Measurements from ENCODE around the gene CAPZA1. TPM values are rescaled to one million over a fixed set of nuclear protein-coding genes. Genes with fewer than 3 reads are reported as not detected.

The CAPZA1 gene
- total and polyA plus RNA-seq, 2 of the 8 experiments (the other 6 are each of a cell fraction or from before 2014, with no cell fraction given) = 48.9 to 107 TPM

DNA sequence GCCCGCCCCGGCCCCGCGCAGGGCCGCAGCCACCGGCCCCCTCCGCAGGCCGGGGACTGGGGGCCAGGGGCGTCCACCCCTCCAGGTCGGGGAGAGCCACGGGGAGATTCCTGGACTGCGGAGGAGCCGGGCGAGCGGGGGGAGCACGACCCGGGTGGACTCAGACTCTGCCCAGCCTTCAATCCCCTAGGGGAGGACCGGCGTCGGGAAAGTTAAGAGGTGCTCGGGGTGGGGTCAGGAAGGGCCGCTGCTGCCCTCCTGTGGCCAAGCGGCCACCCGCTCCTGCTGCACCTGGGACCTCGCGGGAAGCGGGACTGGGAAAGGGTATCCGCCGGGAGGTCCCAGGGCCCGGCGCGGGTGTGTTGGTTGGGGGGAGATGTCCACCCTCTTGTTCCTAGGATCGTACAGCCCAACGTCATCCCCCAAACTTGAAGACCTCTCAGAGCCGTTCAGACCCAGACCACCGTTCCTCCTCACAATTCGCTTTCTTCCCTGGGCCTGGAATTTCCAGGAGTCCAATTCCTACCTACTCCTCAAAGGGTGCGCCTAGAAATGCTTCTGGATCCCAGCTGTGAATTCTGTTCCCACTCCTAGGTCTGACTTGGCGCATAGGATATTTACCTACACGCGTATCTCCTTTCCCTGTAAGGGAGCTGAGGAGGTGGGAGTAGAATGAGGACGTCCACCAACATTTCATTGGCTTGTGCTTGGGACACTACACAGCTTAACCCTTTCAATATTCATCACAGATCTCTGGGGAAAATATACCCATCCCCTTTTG is 87.8 kb downstream of the CAPZA1 start:
- peak overlapping the region in 1 of 4 experiments; percentile 13; a peak in 3 of 7 replicates for H3K9ac ChIP-seq (replicated peaks in 1 of 4; ENCODE audit: extremely low read depth in 1 of 4, low read depth in 3 of 4, low read length in 3 of 4)
- POLR2A ChIA-PET (ENCODE audit: partially characterized antibody) = interaction anchor here (0.6 to 1.7 kb wide), 4 partner anchors 33 to 242 kb away, joined by 3 to 17 read pairs (median 6); partner anchors contain the start of gene MOV10
- TF ChIP-seq CHD2 (IDR thresholded peaks at IDR 0.05; ENCODE audit: low read length) (peak; percentile 91), CREB1 (IDR thresholded peaks at IDR 0.05) (peak; percentile 56), HDAC2 (IDR thresholded peaks at IDR 0.05; ENCODE audit: borderline replicate concordance in 1 of 2, low read depth in 2 of 2, low read length in 2 of 2) (peak; percentile 16 to 73; a peak in 1 of 4 replicates), POLR2A (IDR thresholded peaks at IDR 0.05; ENCODE audit: control extremely low read depth in 1 of 2, low read depth in 2 of 2, low read length in 2 of 2) (peak in 1 of 2 experiments; percentile 42; a peak in 1 of 3 replicates), ASH2L (IDR thresholded peaks at IDR 0.05; ENCODE audit: low read length) (peak; percentile 54), FOSL1 (IDR thresholded peaks at IDR 0.05; ENCODE audit: insufficient read depth, low read depth, low read length) (no peak), SIRT6 (IDR thresholded peaks at IDR 0.05; ENCODE audit: low read length) (no peak), TAF7 (optimal IDR thresholded peaks at IDR 0.05; ENCODE audit: borderline replicate concordance, low read depth, low read length) (no peak), BACH1 (IDR thresholded peaks at IDR 0.05; ENCODE audit: low read length) (no peak), SRF (IDR thresholded peaks at IDR 0.05; ENCODE audit: low read depth, low read length) (no peak)
- TF ChIP-seq, protein P1, sequence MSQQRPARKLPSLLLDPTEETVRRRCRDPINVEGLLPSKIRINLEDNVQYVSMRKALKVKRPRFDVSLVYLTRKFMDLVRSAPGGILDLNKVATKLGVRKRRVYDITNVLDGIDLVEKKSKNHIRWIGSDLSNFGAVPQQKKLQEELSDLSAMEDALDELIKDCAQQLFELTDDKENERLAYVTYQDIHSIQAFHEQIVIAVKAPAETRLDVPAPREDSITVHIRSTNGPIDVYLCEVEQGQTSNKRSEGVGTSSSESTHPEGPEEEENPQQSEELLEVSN (IDR thresholded peaks at IDR 0.05) = no peak

More for the DNA sequence above, 87.8 kb downstream of the CAPZA1 start:
- Histone ChIP-seq H2BK120ac (replicated peaks; ENCODE audit: low read depth, low read length) (no peak overlapping the region), H4K20me1 (replicated peaks in 1 of 2; ENCODE audit: control insufficient read depth in 1 of 2, insufficient read depth in 2 of 2, low read length in 2 of 2) (peaks cover 0 to 7% of the 10 kb centered on the region in 2 experiments), H3K36me3 (ENCODE audit: control insufficient read depth in 2 of 4, insufficient read depth in 4 of 4, low read length in 3 of 4) (peaks cover 0 to 5% (median 3%) of the 10 kb centered on the region in 4 experiments; a peak in 4 of 8 replicates), H3K27ac (ENCODE audit: low read depth, low read length) (no peak overlapping the region), H2BK20ac (ENCODE audit: low read length) (no peak overlapping the region), H4K91ac (replicated peaks; ENCODE audit: insufficient read length, low read length) (no peak overlapping the region), H3K18ac (ENCODE audit: extremely low read depth, low read length) (peak overlapping the region; percentile 85; the same call in 1 of the 2 replicates), H3K79me2 (ENCODE audit: control insufficient read depth in 1 of 2, insufficient read depth in 2 of 2, low read length in 2 of 2) (no peaks in the 10 kb centered on the region), H3K14ac (ENCODE audit: insufficient read length) (no peak overlapping the region), H2BK12ac (ENCODE audit: low read depth, low read length) (no peak overlapping the region), H4K8ac (ENCODE audit: extremely low read depth, insufficient read depth, low read length) (peak overlapping the region; percentile 64; the same call in 1 of the 2 replicates), H2BK15ac (ENCODE audit: low read length) (no peak overlapping the region), H2BK5ac (ENCODE audit: low read depth, low read length) (no peak overlapping the region), H3K4me1 (replicated peaks in 1 of 4; ENCODE audit: control insufficient read depth in 3 of 4, insufficient read depth in 4 of 4, low read length in 3 of 4) (peaks cover 10 to 37% (median 22%) of the 10 kb centered on the region in 4 experiments), H3K56ac (replicated peaks; ENCODE audit: insufficient read length, low read depth, low read length) (no peak overlapping the region), H3K4me3 (ENCODE audit: extremely low read depth in 1 of 4, insufficient read depth in 2 of 4, low read depth in 3 of 4, low read length in 4 of 4) (peak overlapping the region; percentile 39 to 78 (median 66)), H2AFZ (ENCODE audit: low read length) (0 out of 2 replicates have a peak overlapping the region, but pooled peaks have one; percentile 67), H3K23ac (ENCODE audit: insufficient read length) (no peak overlapping the region), H2AK5ac (ENCODE audit: low read depth, low read length) (no peak overlapping the region), H3K27me3 (replicated peaks in 1 of 4; ENCODE audit: control insufficient read depth in 3 of 4, extremely low read depth in 1 of 4, insufficient read depth in 3 of 4, low read length in 3 of 4) (peaks cover 0 to 10% (median 4%) of the 10 kb centered on the region in 4 experiments; a peak in 2 of 7 replicates), H4K5ac (ENCODE audit: insufficient read length, low read depth, low read length) (peak overlapping the region; percentile 57), H3K23me2 (ENCODE audit: low read depth, low read length) (peaks cover 11% of the 10 kb centered on the region; the same call in 1 of the 2 replicates), H3K79me1 (ENCODE audit: low read depth, low read length) (no peaks in the 10 kb centered on the region), H3K9me3 (ENCODE audit: insufficient read depth in 2 of 2, low read depth in 1 of 2, low read length in 1 of 2) (no peaks in the 10 kb centered on the region), H3K4me2 (ENCODE audit: insufficient read depth in 1 of 2, low read depth in 2 of 2, low read length in 2 of 2) (peak overlapping the region; percentile 15 to 90), H3K4ac (replicated peaks; ENCODE audit: insufficient read length, low read depth, low read length) (no peak overlapping the region)
- CTCF ChIA-PET (ENCODE audit: partially characterized antibody) = interaction anchor here (0.6 to 3.0 kb wide), 26 partner anchors 9 to 351 kb away, joined by 3 to 15 read pairs (median 4); partner anchors contain the start of gene MOV10
- FAIRE-seq = no peak
- WGBS, 2 experiments (ENCODE audit: extremely low coverage in 1 of 2, insufficient coverage in 1 of 2, insufficient read length in 1 of 2, insufficient replicate concordance in 2 of 2, low coverage in 1 of 2, low lambda C conversion rate in 2 of 2, missing lambda C conversion rate in 1 of 2) = 7% methylated on average over 31 of the region's 42 CpGs; no CpG with 5 or more reads in 1 of the 2 experiments
- peak; percentile 74 to 94 for DNase-seq (ENCODE audit: low read depth in 1 of 2, low spot score in 2 of 2)
